8988T (cell line): ENCODE measurements around the gene CBFA2T3.
A peak's percentile ranks its signal among the peaks of the same experiment; 100 is the strongest.

ENCODE experiments used
- DNase-seq: peaks from one replicate; pipeline ENCODE4 v3.0.0; 2011

CBFA2T3 gene

DNA sequence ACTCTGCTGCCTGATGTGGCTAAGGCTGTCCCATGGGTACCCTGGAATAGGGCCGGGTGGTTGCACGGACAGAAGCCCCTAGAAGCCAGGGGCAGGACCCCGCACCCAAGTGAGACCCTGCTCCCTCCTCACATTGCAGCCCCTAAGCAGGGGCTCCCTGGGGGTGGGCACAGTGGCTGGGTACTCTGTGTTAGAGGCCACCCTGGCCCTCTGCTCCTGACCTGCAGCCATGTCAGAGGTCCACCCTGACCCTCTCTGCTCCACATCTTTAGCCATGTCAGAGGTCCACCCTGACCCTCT lies 2.1 kb downstream of the CBFA2T3 start:
- no peak for DNase-seq

DNA sequence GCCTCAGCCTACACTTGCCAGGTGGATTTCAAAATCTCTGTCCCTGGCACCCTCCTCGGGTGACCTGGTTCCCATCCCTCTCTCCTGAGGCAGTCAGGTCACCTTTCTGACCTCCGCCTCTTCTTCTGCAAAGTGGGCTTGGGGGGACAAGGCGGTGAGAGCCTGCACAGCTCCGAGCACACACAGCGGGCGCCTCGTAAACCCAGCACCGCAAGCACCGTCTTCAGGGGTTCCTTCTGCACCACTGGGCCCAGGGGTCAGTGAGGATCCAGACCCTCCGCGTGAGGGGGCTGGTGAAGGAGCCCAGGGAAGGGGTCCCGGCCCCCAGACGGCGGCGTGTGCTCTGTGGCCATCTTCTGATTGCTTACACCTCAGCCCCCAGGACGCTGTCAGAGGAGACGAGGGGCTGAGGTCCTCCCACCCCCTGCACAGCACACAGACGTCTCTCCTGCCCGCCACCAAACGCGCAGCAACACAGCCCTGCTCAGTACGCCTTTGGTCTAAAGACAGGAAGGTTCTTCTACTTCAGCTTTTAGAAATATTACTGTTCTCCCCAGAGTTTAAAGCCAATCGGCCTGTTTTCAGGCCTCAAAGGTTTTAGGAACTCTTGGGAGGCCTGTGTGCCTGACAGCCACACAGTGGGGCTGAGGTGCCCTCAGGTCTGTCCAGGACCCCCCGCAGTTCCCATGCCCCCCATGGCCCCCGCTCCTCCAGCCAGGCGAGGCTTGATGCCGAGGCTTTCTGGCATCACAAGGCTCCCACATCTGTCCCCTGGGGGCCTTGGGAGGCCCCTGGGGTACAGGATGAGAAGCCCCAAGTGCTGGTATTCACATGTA lies 2.7 kb downstream of the CBFA2T3 start:
- DNase-seq: no peak

DNA sequence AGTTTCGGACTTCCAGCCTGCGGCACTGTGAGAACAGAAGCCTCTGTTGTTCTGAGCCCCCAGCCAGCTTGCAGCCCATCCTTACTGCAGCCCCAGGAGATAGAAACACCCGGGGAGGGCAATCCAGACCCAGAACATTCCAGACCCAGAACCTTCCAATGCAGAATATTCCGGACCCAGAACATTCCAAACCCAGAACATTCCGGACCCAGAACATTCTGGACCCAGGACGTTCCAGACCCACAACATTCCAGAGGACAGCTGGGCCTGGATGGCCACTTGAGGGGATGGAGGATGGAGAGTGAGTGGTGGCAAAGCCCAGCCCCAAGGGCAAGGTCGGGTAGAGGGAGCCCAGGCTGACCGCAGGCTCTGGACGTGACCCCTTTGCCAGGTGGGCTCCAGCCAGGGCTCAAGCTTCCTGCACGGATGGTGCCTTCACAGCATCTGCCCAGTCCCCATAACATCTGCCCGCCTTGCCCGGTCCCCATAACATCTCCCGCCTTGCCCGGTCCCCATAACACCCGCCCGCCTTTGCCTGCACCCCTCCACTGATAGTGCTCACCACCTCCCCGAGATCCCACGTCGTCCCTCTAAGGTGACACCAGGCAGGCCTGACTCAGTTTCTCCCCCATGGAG lies 3.5 kb downstream of the CBFA2T3 start:
- DNase-seq: no peak

DNA sequence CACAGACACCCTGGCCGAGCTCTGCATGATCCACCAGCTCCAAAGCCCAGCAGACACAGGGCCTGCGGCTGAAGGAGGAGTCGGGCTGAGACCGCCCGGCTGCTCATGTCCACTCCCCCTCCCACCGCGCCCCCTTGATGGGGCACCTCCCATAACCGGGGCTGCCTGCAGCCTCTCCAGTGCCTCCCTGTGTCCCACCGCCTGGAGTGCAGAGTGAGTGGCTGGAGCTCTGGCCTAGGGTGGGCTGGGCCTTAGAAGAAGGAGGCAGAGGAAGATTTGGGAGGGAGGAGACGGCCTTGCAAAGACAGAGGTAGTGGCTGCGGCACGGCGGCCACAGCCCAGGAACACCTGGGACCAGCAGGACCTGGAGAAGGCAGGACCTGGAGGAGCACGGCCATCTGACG lies 4.0 kb downstream of the CBFA2T3 start:
- DNase-seq: peak; percentile 82

DNA sequence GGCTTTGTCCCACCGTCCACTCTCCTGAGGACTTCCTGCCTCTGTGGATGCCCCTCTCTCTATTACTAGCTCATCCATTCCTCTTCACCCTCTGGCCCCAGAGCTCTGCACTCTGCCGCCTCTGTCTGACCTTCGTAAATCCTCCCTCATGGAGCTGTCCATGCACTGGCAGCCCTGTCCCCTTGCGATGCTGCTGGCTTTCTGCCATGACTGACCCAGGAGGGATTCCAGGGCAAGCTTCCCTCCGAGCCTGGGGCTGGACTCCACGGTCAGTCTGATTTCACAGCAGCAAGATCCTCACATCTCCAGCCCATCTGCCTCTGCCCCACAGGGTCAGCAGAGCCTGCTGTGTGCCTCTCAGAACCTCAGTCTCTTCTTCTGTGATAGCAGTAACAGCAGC lies 4.7 kb downstream of the CBFA2T3 start:
- no peak for DNase-seq

DNA sequence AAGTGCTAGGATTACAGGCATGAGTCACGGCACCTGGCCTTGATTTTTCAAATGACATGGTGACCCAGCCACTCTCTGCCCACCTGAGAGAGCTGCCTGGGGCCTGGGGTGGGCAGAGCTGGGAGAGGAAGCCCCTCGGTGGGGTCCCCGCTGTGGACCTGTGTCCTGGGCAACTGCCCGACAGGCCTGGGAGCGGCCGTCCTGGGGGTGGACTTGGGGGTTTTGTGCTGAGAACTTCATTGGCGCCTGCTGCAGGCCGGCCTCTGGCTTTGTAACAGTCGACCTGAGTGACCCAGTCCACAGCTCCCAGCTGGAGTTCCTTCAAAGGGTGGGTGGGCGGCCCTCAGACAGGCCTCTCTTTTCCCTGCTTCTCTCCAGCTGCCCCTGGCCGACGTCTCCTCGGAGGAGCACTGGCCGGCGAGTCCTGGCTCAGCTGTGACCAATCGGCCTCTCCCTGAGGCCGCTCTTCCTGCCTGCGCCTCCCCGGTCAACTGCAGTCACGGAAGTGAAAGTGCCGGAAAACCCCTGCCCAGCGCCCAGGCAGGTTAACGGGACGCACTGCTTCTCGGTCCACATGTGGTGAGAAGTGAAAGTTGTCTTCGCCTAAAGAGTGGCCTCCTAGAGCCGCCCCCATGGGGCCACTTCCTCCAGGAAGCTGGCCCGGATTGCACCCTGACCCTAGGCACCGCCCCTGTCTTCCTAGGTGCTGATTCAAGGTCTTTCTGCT lies 5.5 kb downstream of the CBFA2T3 start:
- no peak for DNase-seq

DNA sequence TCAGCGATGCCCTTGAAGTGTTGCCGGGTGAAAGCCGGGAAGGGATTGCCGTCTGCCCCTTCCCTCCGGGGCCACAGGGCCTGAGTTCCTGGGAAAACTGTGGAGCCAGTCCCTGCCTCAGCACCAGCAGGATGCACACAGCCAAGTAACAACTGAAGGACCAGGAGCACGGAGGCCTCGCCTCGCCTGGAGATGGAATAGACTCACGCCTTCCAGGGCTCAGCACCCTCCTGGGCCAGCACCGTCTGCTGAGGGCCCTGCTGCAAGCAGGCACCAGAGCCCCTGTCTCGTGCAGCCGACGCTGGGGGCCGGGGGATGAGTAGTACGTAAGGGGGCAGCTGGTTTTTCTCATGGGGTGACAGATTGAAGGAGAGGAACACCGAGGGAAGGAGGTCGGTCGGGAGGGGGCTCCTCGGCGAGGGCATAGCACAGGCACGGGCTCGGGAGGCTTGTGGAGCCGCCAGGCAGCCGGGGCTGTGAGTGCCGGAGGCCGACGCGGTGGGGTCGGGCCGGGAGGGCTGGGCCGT lies 6.4 kb downstream of the CBFA2T3 start:
- no peak for DNase-seq

DNA sequence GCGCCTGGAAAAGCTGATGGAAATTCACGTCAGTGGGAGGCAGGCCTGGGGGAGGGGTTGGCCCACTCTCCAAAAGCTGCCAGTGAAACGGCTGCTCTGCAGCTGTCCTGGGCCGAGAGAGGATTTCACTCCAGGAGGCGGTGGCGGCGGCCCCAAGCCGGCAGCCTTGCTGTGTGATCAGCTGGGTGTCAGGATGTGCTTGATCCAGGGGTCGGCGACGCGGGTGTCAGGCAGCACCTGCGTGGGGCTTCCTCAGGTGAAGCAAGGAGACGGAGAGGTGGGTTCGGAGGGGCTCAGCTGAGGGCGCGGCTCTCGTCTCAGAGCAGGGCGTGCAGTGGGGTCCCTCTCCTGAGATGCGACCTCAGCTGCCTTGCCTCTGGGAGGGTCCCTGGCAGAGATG lies 7.0 kb downstream of the CBFA2T3 start:
- no peak for DNase-seq

DNA sequence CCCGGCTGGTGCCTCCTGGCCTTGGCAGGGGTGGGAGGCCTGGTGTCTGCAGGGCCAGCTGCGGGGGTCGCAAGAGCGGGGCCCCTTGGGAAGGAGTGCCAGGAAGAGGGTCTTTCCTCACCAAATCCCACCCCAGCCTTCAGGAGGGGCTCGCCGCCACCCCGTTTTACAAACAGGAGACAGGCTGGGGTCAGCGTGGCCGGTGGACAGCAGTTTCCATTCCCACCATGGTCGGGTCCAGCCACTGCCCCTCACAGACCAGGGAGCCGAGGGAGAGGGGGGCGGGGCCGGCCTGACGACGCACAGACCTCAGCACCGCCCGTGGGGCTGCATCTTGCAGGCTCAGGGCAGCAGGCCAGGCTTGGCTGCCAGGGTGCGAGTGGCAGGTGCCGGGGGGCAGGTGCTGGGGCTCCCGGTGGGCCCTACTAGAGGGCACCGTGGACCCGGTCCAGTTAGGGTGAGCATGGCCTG lies 7.6 kb downstream of the CBFA2T3 start:
- DNase-seq: no peak

DNA sequence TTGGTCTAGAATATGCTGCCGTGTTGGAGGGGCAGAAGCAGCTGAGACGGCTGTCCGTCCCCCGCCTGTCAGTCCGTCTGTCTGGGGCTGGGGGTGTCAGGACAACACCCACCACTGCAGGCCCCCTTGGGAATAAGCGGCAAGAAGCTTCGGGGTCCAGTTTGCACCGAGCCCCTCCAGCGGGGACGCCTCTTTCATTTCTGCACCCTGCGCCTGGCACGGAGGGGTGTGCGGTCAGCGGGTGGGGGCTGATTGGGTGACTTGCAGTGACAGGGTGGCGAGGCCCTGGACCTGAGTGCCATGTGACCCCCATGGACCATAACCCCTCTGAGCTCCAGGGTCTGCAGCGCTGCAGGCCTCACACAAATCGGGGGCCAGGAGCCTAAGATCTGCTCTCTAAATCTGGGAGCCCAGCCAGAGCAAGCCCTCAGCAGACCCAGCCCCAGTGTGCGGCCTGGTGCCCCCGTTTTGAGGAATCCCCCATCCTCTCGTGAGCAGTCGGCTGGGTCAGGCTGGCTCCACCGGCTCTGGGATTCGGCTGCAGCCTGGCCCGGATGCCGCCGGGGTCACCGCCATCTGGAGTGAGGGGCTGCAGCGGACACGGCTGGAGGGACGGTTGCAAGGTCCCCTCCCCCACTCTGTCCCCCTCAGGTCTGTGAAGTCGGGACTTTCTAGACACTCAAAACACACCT lies 8.3 kb downstream of the CBFA2T3 start:
- DNase-seq: no peak

DNA sequence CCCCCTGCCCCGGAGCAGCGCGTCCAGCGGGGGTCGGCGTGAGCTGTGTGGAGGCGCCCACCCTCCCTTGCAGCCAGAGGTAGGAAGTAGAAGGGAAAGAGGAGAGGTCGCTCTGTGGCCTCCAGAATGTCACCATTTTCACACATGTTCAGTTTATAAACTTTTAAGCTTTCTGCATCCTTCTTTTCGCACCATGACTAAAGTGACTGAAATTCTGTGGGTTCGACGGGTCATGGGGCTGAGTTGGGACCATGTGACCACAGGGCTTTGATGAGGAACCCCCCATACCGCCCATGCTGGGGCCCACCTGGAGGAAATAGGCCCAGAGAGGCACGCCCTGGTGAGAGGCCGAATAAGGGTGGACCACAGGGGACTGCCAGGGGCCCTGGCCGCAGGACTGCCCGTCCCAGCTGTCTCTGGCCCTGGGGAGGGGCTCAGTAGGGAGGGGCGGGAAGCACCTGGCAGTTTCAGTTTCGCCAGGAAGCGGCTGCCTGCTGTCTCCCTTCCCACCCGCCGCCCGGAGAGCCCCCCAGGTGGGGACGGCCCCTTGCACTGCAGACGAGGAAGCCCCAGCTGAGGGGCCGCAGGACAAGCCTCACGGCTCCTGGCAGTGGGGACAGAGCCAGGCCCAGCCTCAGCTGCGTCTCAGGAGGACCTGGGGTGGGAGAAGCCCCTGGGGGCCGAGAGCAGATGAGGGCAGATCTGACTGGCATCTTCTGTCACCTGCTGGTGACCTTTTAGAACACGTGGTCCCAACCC lies 9.0 kb downstream of the CBFA2T3 start:
- DNase-seq: no peak

DNA sequence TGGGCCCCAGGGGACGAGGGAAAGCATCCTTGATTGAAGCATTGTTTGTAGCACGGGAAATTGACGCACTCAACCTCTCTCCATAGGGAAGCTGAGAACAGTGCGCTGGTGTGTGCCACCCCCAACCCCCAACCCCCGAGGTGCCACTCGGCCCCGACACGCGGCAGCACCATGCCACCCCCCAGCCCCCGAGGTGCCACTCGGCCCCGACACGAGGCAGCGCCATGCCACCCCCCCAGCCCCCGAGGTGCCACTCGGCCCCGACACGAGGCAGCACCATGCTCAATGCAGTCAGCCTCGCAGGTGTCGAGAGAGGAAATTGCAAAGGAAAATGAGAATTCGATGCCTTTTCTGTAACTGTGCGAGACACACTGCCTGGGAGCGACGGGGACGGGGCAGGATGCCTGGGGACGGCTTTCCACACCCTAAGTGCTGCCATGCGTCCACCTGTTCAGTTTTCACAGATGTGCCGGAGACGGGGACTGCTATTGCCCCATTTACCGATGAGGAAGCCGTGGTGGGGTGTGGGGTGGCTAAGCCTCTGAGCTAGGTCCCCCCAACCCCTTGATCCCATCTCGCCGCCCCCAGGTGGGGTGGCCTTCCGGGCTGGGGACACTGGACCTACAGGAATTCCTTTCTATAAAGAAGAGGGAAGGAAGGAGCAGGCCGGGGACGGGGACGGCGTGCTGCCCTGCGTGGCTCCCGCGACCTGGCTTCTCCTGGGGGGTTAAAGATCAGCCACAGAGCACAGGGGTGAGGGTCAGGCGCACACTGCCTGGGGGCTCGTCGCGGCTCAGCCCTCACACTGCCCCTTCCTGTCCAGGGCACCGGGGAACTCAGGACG lies 9.8 kb downstream of the CBFA2T3 start:
- DNase-seq: no peak

DNA sequence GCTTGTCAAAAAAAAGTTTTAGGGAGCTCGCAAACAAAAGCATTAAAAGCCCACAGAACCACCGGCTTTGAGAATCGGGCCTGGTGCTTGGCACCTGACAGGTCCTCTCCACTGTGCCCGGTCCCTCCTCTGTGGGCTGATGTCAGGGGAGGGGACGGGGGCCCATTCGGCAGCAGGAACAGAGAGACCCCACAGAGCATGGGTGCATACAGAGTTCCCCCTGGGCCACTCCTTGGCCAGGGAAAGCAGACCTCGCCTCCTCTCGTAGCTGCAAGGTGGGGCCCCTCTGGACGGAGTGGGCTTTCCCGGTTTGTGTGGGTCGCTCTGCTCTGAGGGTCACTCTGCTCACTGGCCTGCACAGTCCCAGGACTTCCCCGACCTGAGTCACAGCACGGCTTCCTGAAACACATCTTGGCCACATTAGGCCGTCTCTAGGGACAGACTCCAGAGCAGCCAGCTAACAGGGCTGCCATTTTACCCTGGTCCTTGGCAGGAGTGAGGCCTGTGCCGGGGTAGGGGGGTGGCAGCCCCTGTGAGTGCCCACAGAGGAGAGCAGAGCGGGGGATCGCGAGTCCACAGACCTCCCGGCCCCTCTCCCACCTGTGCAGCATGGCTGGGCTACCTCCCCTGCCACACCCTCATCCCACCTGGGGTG lies 11.1 kb downstream of the CBFA2T3 start:
- DNase-seq: no peak

DNA sequence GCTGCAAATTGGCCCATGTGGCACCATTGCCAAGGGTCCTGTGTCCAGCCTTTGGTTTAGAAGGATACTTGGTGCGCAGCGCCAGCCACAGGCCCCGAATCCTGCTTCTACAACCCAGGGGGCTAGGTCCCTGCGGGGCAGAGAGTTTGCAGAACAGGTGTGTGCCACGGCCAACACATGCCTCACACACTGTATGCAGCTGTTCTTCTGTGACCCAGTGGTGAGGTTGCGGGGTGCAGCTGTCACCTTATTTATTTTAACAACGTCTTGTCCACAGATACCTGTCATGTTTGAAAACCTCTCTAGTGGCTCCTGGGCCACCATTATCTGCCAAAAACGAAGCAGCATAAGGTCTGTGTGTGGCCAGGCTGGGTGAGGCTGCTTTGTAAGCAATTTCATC lies 11.6 kb downstream of the CBFA2T3 start:
- no peak for DNase-seq

DNA sequence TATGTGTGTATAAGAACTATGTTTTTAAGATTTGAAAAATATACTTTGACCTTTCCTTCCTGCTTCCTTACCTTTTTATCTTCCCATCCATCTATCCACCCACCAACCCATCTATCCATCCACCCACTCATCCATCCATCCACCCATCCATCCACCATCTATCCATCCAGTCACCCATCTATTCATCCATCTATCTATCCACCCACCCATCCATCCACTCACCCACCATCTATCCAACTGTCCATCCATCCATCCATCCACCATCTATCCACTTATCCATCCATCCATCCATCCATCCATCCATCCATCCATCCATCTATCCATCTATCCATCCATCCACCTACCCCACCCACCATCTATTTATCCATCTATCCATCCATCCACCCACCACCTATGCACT lies 12.4 kb downstream of the CBFA2T3 start:
- no peak for DNase-seq

DNA sequence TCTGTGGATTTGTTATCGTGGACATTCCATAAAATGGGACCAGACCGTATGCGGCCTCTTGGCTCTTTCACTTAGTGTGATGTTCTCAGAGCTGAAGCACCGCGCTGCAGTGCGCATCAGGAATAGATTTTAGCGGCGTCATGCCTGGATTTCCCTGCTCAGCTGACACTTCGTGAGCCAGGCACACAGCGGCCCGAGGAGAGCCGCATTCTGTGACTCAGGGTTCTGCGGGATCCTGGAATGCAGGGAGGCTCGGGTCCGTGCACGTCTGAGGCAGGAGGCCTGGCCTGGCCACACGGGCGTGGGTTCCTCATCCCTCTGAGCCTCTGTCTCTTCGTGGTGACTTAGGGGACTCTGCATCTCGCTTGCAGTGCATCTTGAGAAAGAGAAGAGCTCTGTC lies 13.4 kb downstream of the CBFA2T3 start:
- DNase-seq: no peak

DNA sequence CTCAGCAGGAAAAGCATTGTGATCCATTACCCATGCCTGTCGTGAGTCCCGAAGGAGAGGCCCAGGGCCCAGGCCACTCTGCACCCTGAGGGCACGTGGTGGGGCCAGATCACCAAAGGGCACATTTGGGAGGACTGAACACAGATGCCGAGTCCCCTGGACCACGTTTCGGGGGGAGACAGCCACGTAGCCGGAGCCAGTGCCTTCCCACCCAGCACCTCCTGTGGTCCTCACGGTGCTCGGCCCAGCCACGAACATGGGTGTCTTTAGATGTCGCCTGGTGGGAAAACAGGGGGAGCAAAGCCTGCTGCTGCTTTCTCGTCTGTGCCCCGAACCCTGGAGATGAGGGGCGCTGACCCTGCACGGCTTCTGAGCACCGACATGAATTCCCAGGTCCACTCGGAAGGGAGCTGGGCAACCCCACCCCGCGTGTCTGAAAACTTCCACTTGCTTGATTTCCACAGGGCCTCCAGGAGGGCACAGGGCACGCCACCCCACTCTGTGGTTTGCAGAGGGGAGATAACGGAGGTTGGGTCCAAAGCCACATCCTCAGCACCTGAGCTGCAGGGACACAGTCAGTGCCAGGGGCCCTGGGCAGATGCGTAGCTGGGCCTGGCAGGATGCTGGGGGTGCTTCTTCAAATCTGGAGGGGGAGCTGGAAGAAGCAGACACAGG lies 14.4 kb downstream of the CBFA2T3 start:
- no peak for DNase-seq

DNA sequence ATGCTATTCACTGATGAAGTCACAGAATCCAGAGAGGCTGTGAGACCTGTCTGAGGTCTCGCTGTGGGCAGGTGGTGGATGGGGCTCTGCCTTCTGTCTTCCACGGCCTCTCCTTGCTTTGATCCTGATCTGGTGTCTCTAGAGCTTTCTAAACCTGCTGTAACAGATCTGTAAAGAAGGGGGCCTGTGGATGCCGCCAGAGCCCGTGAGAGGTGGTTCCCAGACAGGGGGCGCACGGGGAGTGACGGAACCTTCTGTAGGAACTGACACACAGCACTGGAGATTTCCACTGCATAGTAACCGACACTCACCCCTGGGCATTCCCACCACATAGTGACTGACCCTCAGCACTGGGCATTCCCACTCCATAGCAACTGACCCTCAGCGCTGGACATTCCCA lies 16.0 kb downstream of the CBFA2T3 start:
- no peak for DNase-seq

DNA sequence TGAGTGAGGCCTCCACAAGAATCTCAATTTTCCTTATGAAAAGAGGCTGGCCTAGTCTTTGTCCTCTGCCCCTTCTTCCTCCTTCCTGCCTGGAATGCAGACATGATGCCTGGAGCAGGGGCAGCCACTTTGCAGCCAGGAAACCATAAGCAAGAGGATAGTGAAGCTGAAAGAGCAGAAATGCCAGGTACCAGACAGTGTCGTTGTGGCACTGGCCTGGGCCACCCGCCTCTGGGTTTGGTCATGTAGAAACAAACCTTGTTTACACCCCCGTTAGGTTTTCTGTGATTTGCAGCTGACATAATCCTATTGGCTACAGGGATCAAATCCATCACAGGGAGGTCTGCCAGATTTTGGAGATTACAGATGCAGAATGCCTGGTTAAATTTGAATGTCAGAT lies 16.5 kb downstream of the CBFA2T3 start:
- no peak for DNase-seq

DNA sequence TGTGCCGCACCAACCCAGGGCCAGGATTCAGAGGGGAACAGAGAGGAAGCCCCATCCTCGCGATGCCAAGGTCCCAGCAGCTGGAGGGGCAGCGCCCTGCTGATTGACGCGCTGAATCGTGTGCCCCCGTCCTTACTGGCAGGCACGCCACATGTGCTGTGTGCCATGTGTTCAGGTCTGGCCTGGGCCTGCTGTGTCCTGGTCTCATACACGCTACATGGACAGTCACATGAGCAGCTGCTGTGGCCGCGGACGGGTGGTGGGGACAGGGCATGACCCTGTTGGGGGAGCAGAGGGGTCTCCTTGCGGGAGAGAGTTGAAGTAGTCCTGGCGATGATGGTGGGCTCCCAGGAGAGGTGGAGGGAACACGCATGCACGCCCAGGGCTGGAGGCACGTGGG lies 18.0 kb downstream of the CBFA2T3 start:
- DNase-seq: no peak
